CD14-positive monocyte (primary cell): ENCODE results near the gene EXOC6B. TPM values are rescaled to one million over a fixed set of nuclear protein-coding genes. Genes with fewer than 3 reads are reported as not detected.

ENCODE experiments used
- DNase-seq, 3 donors: peaks; one replicate each; pipeline ENCODE4 v3.0.0-alpha.2; 2011 to 2022
- H2AFZ ChIP-seq: 2 replicates; pipeline ENCODE4 v1.6.0; 2012; ENCODE audit warnings: mild to moderate bottlenecking, low read depth, low read length, inconsistent platforms; ENCODE audit not compliant: insufficient read depth, poor library complexity, severe bottlenecking
- H3K27ac ChIP-seq, 2 donors: 1 replicate in 1 of 2; 2 replicates in 1 of 2; pipeline ENCODE4 v1.5.1; 2012 to 2013; ENCODE audit warnings: low read length in 2 of 2, control low read depth in 1 of 2, inconsistent platforms in 1 of 2, low read depth in 1 of 2, mild to moderate bottlenecking in 1 of 2
- H3K27me3 ChIP-seq, 2 donors: one replicate each; pipeline versions ENCODE4 v1.6.0 to v1.6.1; 2011 to 2013; ENCODE audit warnings: low read length in 2 of 2; ENCODE audit not compliant: control insufficient read depth in 2 of 2, insufficient read depth in 2 of 2
- H3K36me3 ChIP-seq, 2 donors: replicated peaks in 1 of 2; 1 replicate in 1 of 2; 2 replicates in 1 of 2; pipeline versions ENCODE4 v1.5.1 to v1.6.1; 2012 to 2013; ENCODE audit warnings: low read length in 2 of 2, control low read depth in 1 of 2, inconsistent platforms in 1 of 2, mild to moderate bottlenecking in 1 of 2; ENCODE audit not compliant: insufficient read depth in 2 of 2, control insufficient read depth in 1 of 2
- H3K4me1 ChIP-seq, 2 donors: 1 replicate in 1 of 2; 2 replicates in 1 of 2; pipeline versions ENCODE4 v1.5.1 to v1.6.1; 2012 to 2013; ENCODE audit warnings: low read length in 2 of 2, control low read depth in 1 of 2, inconsistent platforms in 1 of 2, mild to moderate bottlenecking in 1 of 2, moderate library complexity in 1 of 2; ENCODE audit not compliant: insufficient read depth in 2 of 2, control insufficient read depth in 1 of 2
- H3K4me2 ChIP-seq: replicated peaks from 2 replicates; pipeline ENCODE3; 2012; ENCODE audit warnings: low read length, moderate library complexity, mild to moderate bottlenecking; ENCODE audit not compliant: poor library complexity, severe bottlenecking; ENCODE audit errors: extremely low read depth
- H3K4me3 ChIP-seq, 3 experiments: fragments of 200-600 bp in 1 of 3; sonication (generic) in 1 of 3; replicated peaks in 1 of 3; 1 replicate in 2 of 3; 2 replicates in 1 of 3; pipeline ENCODE4 v1.5.1; 2011 to 2013; ENCODE audit warnings: low read length in 3 of 3, mild to moderate bottlenecking in 3 of 3, control low read depth in 2 of 3, low read depth in 2 of 3, inconsistent platforms in 1 of 3, moderate library complexity in 1 of 3
- H3K79me2 ChIP-seq: 2 replicates; pipeline ENCODE4 v1.6.0; 2012; ENCODE audit warnings: mild to moderate bottlenecking, control low read depth, inconsistent platforms, low read length, moderate library complexity; ENCODE audit not compliant: insufficient read depth
- H3K9ac ChIP-seq: 2 replicates; pipeline ENCODE4 v1.6.0; 2017; ENCODE audit warnings: low read length, mild to moderate bottlenecking; ENCODE audit not compliant: insufficient read depth, poor library complexity, severe bottlenecking
- H3K9me3 ChIP-seq, 2 donors: replicated peaks in 1 of 2; 1 replicate in 1 of 2; 2 replicates in 1 of 2; pipeline versions ENCODE4 v1.5.1 to v1.6.1; 2012 to 2013; ENCODE audit warnings: low read length in 2 of 2, control low read depth in 1 of 2; ENCODE audit not compliant: control insufficient read depth in 1 of 2, insufficient read depth in 1 of 2
- H4K20me1 ChIP-seq: 2 replicates; pipeline ENCODE4 v1.6.0; 2012; ENCODE audit warnings: mild to moderate bottlenecking, low read length, control low read depth, moderate library complexity; ENCODE audit not compliant: insufficient read depth
- H3K27ac Mint-ChIP-seq, 7 donors: one replicate each; pipeline ENCODE4 v1.8.0; 2020; ENCODE audit warnings: mild to moderate bottlenecking in 7 of 7, mixed read lengths in 7 of 7, moderate library complexity in 6 of 7, inconsistent platforms in 2 of 7
- H3K27me3 Mint-ChIP-seq, 3 donors: one replicate each; pipeline ENCODE4 v1.8.0; 2021 to 2022; ENCODE audit warnings: low read depth in 3 of 3, mild to moderate bottlenecking in 3 of 3, mixed read lengths in 3 of 3, moderate library complexity in 3 of 3, inconsistent platforms in 1 of 3
- H3K36me3 Mint-ChIP-seq, 2 donors: one replicate each; pipeline ENCODE4 v1.8.0; 2020; ENCODE audit warnings: mixed read lengths in 2 of 2, inconsistent platforms in 1 of 2, mild to moderate bottlenecking in 1 of 2
- H3K4me1 Mint-ChIP-seq: one replicate; pipeline ENCODE4 v1.8.0; 2020; ENCODE audit warnings: mild to moderate bottlenecking, mixed read lengths
- H3K4me3 Mint-ChIP-seq, 2 donors: one replicate each; pipeline ENCODE4 v1.8.0; 2020; ENCODE audit warnings: mild to moderate bottlenecking in 2 of 2, mixed read lengths in 2 of 2, moderate library complexity in 1 of 2
- H3K9me3 Mint-ChIP-seq, 7 donors: one replicate each; pipeline ENCODE4 v1.8.0; 2020 to 2022; ENCODE audit warnings: mixed read lengths in 7 of 7, mild to moderate bottlenecking in 6 of 7, moderate library complexity in 6 of 7, inconsistent platforms in 2 of 7
- WGBS: methylation state at CpG from one replicate; pipeline ENCODE4 v1.1.5; 2013; ENCODE audit warnings: missing lambda C conversion rate; ENCODE audit not compliant: insufficient coverage; 5-methylcytosine and 5-hydroxymethylcytosine counted together
- intact Hi-C, 2 donors: fragments of 100-400 bp; cut with micrococcal nuclease; formaldehyde crosslinking; loops; one replicate each; pipeline versions ENCODE4 v1.15.0 to v1.15.1; 2023
- polyA plus RNA-seq, 3 donors: library from polyadenylated mRNA; depleted of rRNA in 1 of 3; unstranded in 2 of 3; stranded (reverse) in 1 of 3; fragments of 300-500 nt in 2 of 3; fragments of >200 nt in 1 of 3; fragmentation: Illumina TruSeq in 2 of 3; gene quantifications; 1 replicate in 2 of 3; 2 replicates in 1 of 3; pipeline ENCODE4 v1.2.3, GENCODE V29; 2012 to 2021
- TF ChIP-seq, protein P1 (sequence below): fragments of 200-600 bp; IDR thresholded peaks from one replicate; pipeline ENCODE4 v1.8.0; 2022; ENCODE audit warnings: antibody characterized with exemption, mild to moderate bottlenecking

Gene EXOC6B
- polyA plus RNA-seq, 3 donors: 1.8 to 2.8 (median 2.1) TPM

DNA sequence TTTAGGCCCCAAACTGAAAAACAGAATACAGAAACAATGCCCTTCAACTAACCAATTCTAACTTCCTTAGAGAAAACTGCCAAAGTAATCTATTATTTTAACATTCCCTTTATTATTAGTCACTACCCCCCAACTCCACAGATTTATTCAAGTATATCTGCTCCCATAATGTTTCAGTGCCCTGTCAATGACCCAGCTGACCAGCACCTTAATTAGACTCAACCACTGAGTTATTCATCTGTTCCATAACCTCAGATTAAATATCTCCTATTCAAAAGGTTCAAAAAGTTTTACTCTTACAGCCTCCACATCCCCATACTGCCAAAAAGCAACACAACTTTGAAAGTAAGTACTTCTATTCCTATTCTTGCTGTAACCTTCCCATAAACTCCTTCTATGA lies 202.4 kb downstream of the EXOC6B start:
- Histone ChIP-seq H3K9ac (no peak overlapping the region), H3K27me3 (no peaks in the 10 kb centered on the region), H4K20me1 (no peaks in the 10 kb centered on the region), H3K4me3 (no peak overlapping the region), H3K4me1 (no peaks in the 10 kb centered on the region), H3K27ac (no peak overlapping the region), H2AFZ (no peak overlapping the region), H3K4me2 (no peak overlapping the region), H3K79me2 (no peaks in the 10 kb centered on the region), H3K9me3 (peaks cover 0 to 4% of the 10 kb centered on the region in 2 donors), H3K36me3 (no peaks in the 10 kb centered on the region)
- H3K36me3 Mint-ChIP-seq: no peaks in the 10 kb centered on the region
- TF ChIP-seq, protein P1, sequence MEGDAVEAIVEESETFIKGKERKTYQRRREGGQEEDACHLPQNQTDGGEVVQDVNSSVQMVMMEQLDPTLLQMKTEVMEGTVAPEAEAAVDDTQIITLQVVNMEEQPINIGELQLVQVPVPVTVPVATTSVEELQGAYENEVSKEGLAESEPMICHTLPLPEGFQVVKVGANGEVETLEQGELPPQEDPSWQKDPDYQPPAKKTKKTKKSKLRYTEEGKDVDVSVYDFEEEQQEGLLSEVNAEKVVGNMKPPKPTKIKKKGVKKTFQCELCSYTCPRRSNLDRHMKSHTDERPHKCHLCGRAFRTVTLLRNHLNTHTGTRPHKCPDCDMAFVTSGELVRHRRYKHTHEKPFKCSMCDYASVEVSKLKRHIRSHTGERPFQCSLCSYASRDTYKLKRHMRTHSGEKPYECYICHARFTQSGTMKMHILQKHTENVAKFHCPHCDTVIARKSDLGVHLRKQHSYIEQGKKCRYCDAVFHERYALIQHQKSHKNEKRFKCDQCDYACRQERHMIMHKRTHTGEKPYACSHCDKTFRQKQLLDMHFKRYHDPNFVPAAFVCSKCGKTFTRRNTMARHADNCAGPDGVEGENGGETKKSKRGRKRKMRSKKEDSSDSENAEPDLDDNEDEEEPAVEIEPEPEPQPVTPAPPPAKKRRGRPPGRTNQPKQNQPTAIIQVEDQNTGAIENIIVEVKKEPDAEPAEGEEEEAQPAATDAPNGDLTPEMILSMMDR: no peak
- no peak overlapping the region for H3K27ac Mint-ChIP-seq
- H3K27me3 Mint-ChIP-seq: no peaks in the 10 kb centered on the region
- H3K4me3 Mint-ChIP-seq: no peak overlapping the region
- DNase-seq: no peak
- intact Hi-C loops: no loop called here
- peaks cover 1 to 4% (median 3%) of the 10 kb centered on the region in 7 donors for H3K9me3 Mint-ChIP-seq
- no peaks in the 10 kb centered on the region for H3K4me1 Mint-ChIP-seq

DNA sequence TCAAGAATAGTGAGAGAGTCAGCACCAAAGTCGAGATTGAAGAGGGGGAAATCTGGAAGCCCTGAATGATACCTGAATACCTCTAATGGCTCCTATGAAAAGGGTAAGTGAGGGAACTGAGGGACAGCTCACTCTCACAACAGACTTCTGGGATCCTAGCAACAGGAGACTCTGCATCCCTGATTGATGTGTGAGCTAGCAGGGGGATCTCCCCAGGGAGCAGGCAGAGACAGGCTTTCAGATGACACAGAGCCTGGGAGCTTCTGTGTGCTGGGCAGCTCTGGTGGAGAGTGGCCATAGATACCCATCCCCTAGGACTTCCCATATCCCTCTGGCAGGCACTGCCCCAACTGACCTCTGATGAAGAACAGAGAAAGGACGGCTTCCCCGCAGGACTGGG lies 206.2 kb downstream of the EXOC6B start:
- Mint-ChIP-seq H3K27ac (no peak overlapping the region), H3K4me3 (no peak overlapping the region), H3K36me3 (no peaks in the 10 kb centered on the region), H3K4me1 (no peaks in the 10 kb centered on the region), H3K27me3 (peaks cover 0 to 2% (median 0%) of the 10 kb centered on the region in 3 donors), H3K9me3 (peaks cover 6 to 23% (median 12%) of the 10 kb centered on the region in 7 donors)
- Histone ChIP-seq H3K27ac (no peak overlapping the region), H3K4me3 (no peak overlapping the region), H2AFZ (no peak overlapping the region), H3K4me2 (no peak overlapping the region), H3K9ac (no peak overlapping the region), H3K79me2 (no peaks in the 10 kb centered on the region), H4K20me1 (no peaks in the 10 kb centered on the region), H3K36me3 (no peaks in the 10 kb centered on the region), H3K9me3 (peaks cover 0 to 7% of the 10 kb centered on the region in 2 donors), H3K27me3 (no peaks in the 10 kb centered on the region), H3K4me1 (no peaks in the 10 kb centered on the region)
- DNase-seq: no peak
- TF ChIP-seq, protein P1: no peak
- WGBS: 100% methylated on average over 2 of the region's 3 CpGs
- intact Hi-C loops: no loop called here
